GM19455 (cell line): ENCODE data around the gene GTF2I.
A peak's percentile ranks its signal among the peaks of the same experiment; 100 is the strongest.
"Not testable (repeated sequence)": the region's sequence is repeated elsewhere in the genome, so short reads cannot be mapped to it uniquely, and the experiment has no call there.

Experiments
- ATAC-seq: cut with Tn5 transposase; IDR thresholded peaks from one replicate; pipeline ENCODE4 v1.9.1; 2021; ENCODE audit not compliant: unreplicated experiment

Gene GTF2I

GRCh38 chr7:74656441-74656836 lies 1.1 kb upstream of the GTF2I start:
- no peak for ATAC-seq

- peak; percentile 56 for ATAC-seq
These were observed 454 bp upstream of the GTF2I start for GRCh38 chr7:74656837-74657691.

- peak; percentile 53 for ATAC-seq
These were observed 873 bp downstream of the GTF2I start for GRCh38 chr7:74658178-74659004.

- ATAC-seq = not testable (repeated sequence)
These were observed 2.7 kb downstream of the GTF2I start for GRCh38 chr7:74660202-74660601.

GRCh38 chr7:74661836-74662794 lies 4.6 kb downstream of the GTF2I start:
- not testable (repeated sequence) for ATAC-seq

- ATAC-seq = no peak
These were observed 7.9 kb downstream of the GTF2I start for GRCh38 chr7:74665296-74665938.

- not testable (repeated sequence) for ATAC-seq
These were observed 9.5 kb downstream of the GTF2I start for GRCh38 chr7:74667013-74667412.

GRCh38 chr7:74667520-74667919 lies 10.0 kb downstream of the GTF2I start:
- not testable (repeated sequence) for ATAC-seq

GRCh38 chr7:74671602-74672001 lies 14.1 kb downstream of the GTF2I start:
- ATAC-seq = no peak

- ATAC-seq = no peak
These were observed 14.9 kb downstream of the GTF2I start for GRCh38 chr7:74672343-74672915.

- ATAC-seq = no peak
These were observed 16.6 kb downstream of the GTF2I start for GRCh38 chr7:74674166-74674565.

GRCh38 chr7:74682829-74683228 lies 25.3 kb downstream of the GTF2I start:
- no peak for ATAC-seq

GRCh38 chr7:74683799-74684198 lies 26.3 kb downstream of the GTF2I start:
- ATAC-seq = no peak

GRCh38 chr7:74684473-74684872 lies 27.0 kb downstream of the GTF2I start:
- no peak for ATAC-seq

GRCh38 chr7:74684921-74685320 lies 27.4 kb downstream of the GTF2I start:
- no peak for ATAC-seq

GRCh38 chr7:74690474-74690873 lies 33.0 kb downstream of the GTF2I start:
- ATAC-seq = no peak

- ATAC-seq = not testable (repeated sequence)
These were observed 46.9 kb downstream of the GTF2I start for GRCh38 chr7:74704419-74704818.

- no peak for ATAC-seq
These were observed 49.7 kb downstream of the GTF2I start for GRCh38 chr7:74707238-74707637.

GRCh38 chr7:74708569-74709275 lies 51.2 kb downstream of the GTF2I start:
- ATAC-seq = no peak
